Measurements from ENCODE around the gene DYNLL2. TPM values are rescaled to one million over a fixed set of nuclear protein-coding genes. Genes with fewer than 3 reads are reported as not detected.

Gene DYNLL2
- total RNA-seq, 1 experiment from 2014 or later: 38.7 TPM

GRCh38 chr17:58052407-58052806, 30.8 kb upstream of the DYNLL2 start:
- Histone ChIP-seq H4K20me1 (ENCODE audit: control insufficient read depth, insufficient read depth, insufficient read length) (no peaks in the 10 kb centered on the region), H3K27ac (ENCODE audit: insufficient read length, low read depth, low read length) (no peak overlapping the region), H2BK20ac (ENCODE audit: low read depth, low read length, poor library complexity, severe bottlenecking) (no peak overlapping the region), H3K56ac (ENCODE audit: insufficient read length, low read depth, low read length) (no peak overlapping the region), H4K5ac (ENCODE audit: insufficient read length, low read depth, low read length) (no peak overlapping the region), H3T11ph (ENCODE audit: low read length) (no peak overlapping the region), H4K8ac (replicated peaks; ENCODE audit: insufficient read length, low read depth, low read length) (no peak overlapping the region), H3K27me3 (ENCODE audit: insufficient read depth, low read length) (no peaks in the 10 kb centered on the region), H2BK15ac (ENCODE audit: low read depth, low read length) (no peak overlapping the region), H2BK12ac (ENCODE audit: insufficient read length, low read depth, low read length) (no peak overlapping the region), H3K23ac (ENCODE audit: insufficient read length, low read depth, low read length) (no peak overlapping the region), H3K9ac (ENCODE audit: extremely low read depth, insufficient read length, low read length) (no peak overlapping the region), H3K4ac (ENCODE audit: low read depth, low read length) (no peak overlapping the region), H3K79me2 (ENCODE audit: insufficient read depth, low read length) (no peaks in the 10 kb centered on the region), H2BK5ac (ENCODE audit: insufficient read length, low read length) (no peak overlapping the region), H3K18ac (ENCODE audit: insufficient read length, low read depth, low read length) (no peak overlapping the region), H3K9me3 (ENCODE audit: control insufficient read depth, low read depth, low read length) (no peaks in the 10 kb centered on the region), H3K4me2 (ENCODE audit: insufficient read depth, insufficient read length, low read length) (no peak overlapping the region), H3K23me2 (ENCODE audit: insufficient read length, low read depth, low read length, poor library complexity, severe bottlenecking) (no peaks in the 10 kb centered on the region), H2AFZ (ENCODE audit: low read length) (no peak overlapping the region), H2BK120ac (ENCODE audit: low read depth, low read length, poor library complexity, severe bottlenecking) (no peak overlapping the region), H3K4me1 (ENCODE audit: insufficient read depth, low read length) (no peaks in the 10 kb centered on the region), H3K79me1 (ENCODE audit: insufficient read depth, low read depth, low read length, poor library complexity, severe bottlenecking) (no peaks in the 10 kb centered on the region), H3K14ac (ENCODE audit: insufficient read depth, low read length) (no peak overlapping the region), H4K91ac (ENCODE audit: insufficient read length, low read depth, low read length) (no peak overlapping the region), H2AK5ac (ENCODE audit: insufficient read length, low read length) (no peak overlapping the region)
- no peak overlapping the region for H3K4me3 Mint-ChIP-seq
- H3K4me1 Mint-ChIP-seq: peaks cover 3 to 4% of the 10 kb centered on the region in 2 experiments; a peak in 2 of 4 replicates
- H3K36me3 Mint-ChIP-seq (ENCODE audit: insufficient read depth in 1 of 3, low read depth in 3 of 3): no peaks in the 10 kb centered on the region
- peaks cover 16% of the 10 kb centered on the region for H3K27me3 Mint-ChIP-seq (ENCODE audit: low read depth)
- no CpG with 5 or more reads among the region's 1 CpG for WGBS (ENCODE audit: extremely low coverage, insufficient read length, low lambda C conversion rate)
- DNase-seq: no peak
- no peaks in the 10 kb centered on the region for H3K9me3 Mint-ChIP-seq
- no peak for TF ChIP-seq CTCF (conservative IDR thresholded peaks at IDR 0.05)
- no peak overlapping the region for H3K27ac Mint-ChIP-seq

Measured in H9 (cell line).